GM19240 (cell line): ENCODE data around the gene MUC20.
"Not testable (repeated sequence)": the region's sequence is repeated elsewhere in the genome, so short reads cannot be mapped to it uniquely, and the experiment has no call there.

Source experiments
- DNase-seq: peaks from one replicate; pipeline ENCODE4 v3.0.0; 2011; ENCODE audit warnings: low spot score; ENCODE audit not compliant: insufficient read length

Gene MUC20

GRCh38 chr3:195731356-195731905 is 10.7 kb downstream of the MUC20 start:
- no peak for DNase-seq

GRCh38 chr3:195732940-195733339 is 12.2 kb downstream of the MUC20 start:
- DNase-seq = no peak

- DNase-seq = no peak
Measured at GRCh38 chr3:195735036-195735695, 14.4 kb downstream of the MUC20 start.

- DNase-seq = no peak
Measured at GRCh38 chr3:195736866-195737490, 16.2 kb downstream of the MUC20 start.

- DNase-seq = not testable (repeated sequence)
Measured at GRCh38 chr3:195737782-195738181, 17.0 kb downstream of the MUC20 start.

- no peak for DNase-seq
Measured at GRCh38 chr3:195738274-195739044, 17.7 kb downstream of the MUC20 start.

GRCh38 chr3:195739561-195740111 is 18.9 kb downstream of the MUC20 start:
- DNase-seq = no peak

GRCh38 chr3:195744437-195744836 is 23.7 kb downstream of the MUC20 start:
- no peak for DNase-seq

GRCh38 chr3:195746346-195746745 is 25.6 kb downstream of the MUC20 start:
- DNase-seq = no peak

- DNase-seq = no peak
Measured at GRCh38 chr3:195746751-195747150, 26.0 kb downstream of the MUC20 start.

GRCh38 chr3:195748661-195749060 is 27.9 kb downstream of the MUC20 start:
- no peak for DNase-seq

- not testable (repeated sequence) for DNase-seq
Measured at GRCh38 chr3:195749101-195749500, 28.3 kb downstream of the MUC20 start.

GRCh38 chr3:195750797-195751520 is 30.2 kb downstream of the MUC20 start:
- DNase-seq = no peak

- no peak for DNase-seq
Measured at GRCh38 chr3:195751560-195751959, 30.8 kb downstream of the MUC20 start.

GRCh38 chr3:195752066-195752465 is 31.3 kb downstream of the MUC20 start:
- DNase-seq = no peak

- no peak for DNase-seq
Measured at GRCh38 chr3:195752546-195753331, 32.0 kb downstream of the MUC20 start.

- no peak for DNase-seq
Measured at GRCh38 chr3:195753581-195753980, 32.8 kb downstream of the MUC20 start.

GRCh38 chr3:195754141-195754540 is 33.4 kb downstream of the MUC20 start:
- DNase-seq = no peak

GRCh38 chr3:195754906-195755305 is 34.1 kb downstream of the MUC20 start:
- DNase-seq = no peak

GRCh38 chr3:195755391-195755790 is 34.6 kb downstream of the MUC20 start:
- no peak for DNase-seq
